Heart right ventricle (tissue), 16 donors: Measurements from ENCODE around the gene NSA2. TPM values are rescaled to one million over a fixed set of nuclear protein-coding genes. Genes with fewer than 3 reads are reported as not detected.
"Not testable (repeated sequence)": the region's sequence is repeated elsewhere in the genome, so short reads cannot be mapped to it uniquely, and the experiment has no call there.

Source experiments
- ATAC-seq, 8 donors: fragments of 200-7000 bp; cut with Tn5 transposase; one replicate each; pipeline ENCODE4 v1.9.1; 2020; ENCODE audit warnings: mild to moderate bottlenecking in 8 of 8, moderate library complexity in 8 of 8, moderate number of reproducible peaks in 1 of 8
- DNase-seq, 2 donors: peaks; one replicate each; pipeline ENCODE4 v3.0.0-alpha.2; 2020
- H3K27ac ChIP-seq, 10 donors: fragments of 200-600 bp; sonication (generic) in 2 of 10; one replicate each; pipeline versions ENCODE4 v1.5.0 to v1.8.0; 2020 to 2022; ENCODE audit warnings: mild to moderate bottlenecking in 3 of 10
- H3K27me3 ChIP-seq, 7 donors: fragments of 200-600 bp; one replicate each; pipeline ENCODE4 v1.8.0; 2021 to 2022; ENCODE audit warnings: mild to moderate bottlenecking in 2 of 7
- H3K36me3 ChIP-seq, 9 donors: fragments of 200-600 bp; sonication (generic) in 1 of 9; one replicate each; pipeline versions ENCODE4 v1.5.0 to v1.8.0; 2020 to 2022; ENCODE audit warnings: mild to moderate bottlenecking in 2 of 9
- H3K4me1 ChIP-seq, 9 donors: fragments of 200-600 bp; sonication (generic) in 1 of 9; one replicate each; pipeline versions ENCODE4 v1.5.0 to v1.8.0; 2020 to 2022; ENCODE audit warnings: mild to moderate bottlenecking in 4 of 9
- H3K4me3 ChIP-seq, 10 donors: fragments of 200-600 bp; sonication (generic) in 2 of 10; one replicate each; pipeline versions ENCODE4 v1.5.0 to v1.8.0; 2020 to 2022; ENCODE audit warnings: mild to moderate bottlenecking in 7 of 10, moderate library complexity in 2 of 10
- H3K9me3 ChIP-seq, 11 donors: fragments of 200-600 bp in 10 of 11; sonication (generic) in 2 of 11; one replicate each; pipeline versions ENCODE4 v1.5.0 to v1.8.0; 2013 to 2022; ENCODE audit warnings: mild to moderate bottlenecking in 2 of 11, control low read depth in 1 of 11, moderate library complexity in 1 of 11
- WGBS, 2 donors: extraction: QIAGEN DNeasy Blood & Tissue Kit; methylation state at CpG; one replicate each; pipeline ENCODE4 v1.1.7; 2013; ENCODE audit warnings: inconsistent platforms in 1 of 2; 5-methylcytosine and 5-hydroxymethylcytosine counted together
- intact Hi-C, 10 donors: fragments of 100-400 bp; cut with DNase I; formaldehyde crosslinking; loops; one replicate each; pipeline versions ENCODE4 v1.11.1 to v1.14.2; 2022
- polyA plus RNA-seq, 2 donors: library from polyadenylated mRNA; stranded (reverse); fragments of 200-250 nt; gene quantifications; one replicate each; pipeline ENCODE4 v1.2.3, GENCODE V29; 2013
- total RNA-seq, 10 donors: library from RNA; stranded (reverse); fragmentation: NEBNext Ultra II Directional in 3 of 10; extraction: Animal tissue kit (Norgen Biotek cat#: 25700) in 3 of 10; gene quantifications; one replicate each; pipeline versions ENCODE4 v1.2.1 to v1.2.4, GENCODE V29; 2021 to 2023
- TF ChIP-seq, protein P1 (sequence below), 9 donors: fragments of 200-600 bp; sonication (generic) in 2 of 9; IDR thresholded peaks; one replicate each; pipeline versions ENCODE4 v1.5.0 to v1.8.0; 2021 to 2022; ENCODE audit warnings: antibody characterized with exemption in 9 of 9, mild to moderate bottlenecking in 5 of 9, moderate library complexity in 1 of 9
- donor health status: Arrhythmogenic right ventricular cardiomyopathy.
- donor health status: ischemic (EF 13 %, LVEDD 7.1; RV severe dilation, severe dysfunction).
- donor health status: healthy with polysubstance abuse.
- donor health status: DM: no; HTN: yes; CAD: no.
- donor health status: DM: no; HTN: no; CAD: no.
- donor health status: ischemic (EF 25% LVEDD 6.9; RV normal size, moderate dysfunction).
- donor health status: ischemic (EF 25% LVEDD 5.7; RV mildly dilated, moderate dysfunction).
- donor health status: healthy.
- donor health status: DM: yes; HTN: yes; CAD: no.
- donor health status: Ischemic cardiomyopathy.
- donor health status: ischemic (EF 35%, LVEDD 5.7; RV mildly dilated, moderate dysfunction).
- donor health status: nonischemic (EF 11% LVEDD 7.7; RV severe dilation, severe dysfunction).
- donor health status: DM: yes; HTN: yes; CAD: no.
- donor health status: PGD.
- donor health status: ischemic (EF 29% LVEDD 5.4; RV normal size, mild dysfunction).
- donor health status: nonischemic (EF 23%, LVEDD 6.1; RV moderate dilation, normal function).

NSA2 gene
- total and polyA plus RNA-seq, 12 donors = 27.4 to 82.9 (median 50.5) TPM

DNA sequence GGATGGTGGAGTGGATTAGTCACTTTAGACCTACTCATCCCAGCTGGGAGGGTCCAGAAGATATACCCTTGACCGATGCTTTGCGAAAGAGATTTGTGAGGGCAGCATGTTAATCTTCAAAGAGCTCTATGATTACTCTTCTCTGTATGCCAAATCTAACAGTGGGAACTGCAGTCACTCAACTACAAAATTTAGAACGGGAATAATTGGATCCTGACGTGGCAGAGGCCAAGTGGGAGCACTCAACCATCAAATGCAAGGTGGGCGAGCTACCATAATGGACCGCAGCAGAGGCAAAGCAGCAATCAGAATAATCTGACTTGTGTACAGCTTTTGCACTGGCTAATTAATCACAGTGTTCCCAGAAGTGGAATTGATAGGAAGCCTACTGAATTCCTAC, 20.4 kb downstream of the NSA2 start:
- intact Hi-C loops = no loop called here
- Histone ChIP-seq H3K27ac (no peak overlapping the region), H3K27me3 (no peaks in the 10 kb centered on the region), H3K36me3 (no peaks in the 10 kb centered on the region), H3K9me3 (peaks cover 0 to 5% (median 0%) of the 10 kb centered on the region in 11 donors), H3K4me1 (no peaks in the 10 kb centered on the region), H3K4me3 (no peak overlapping the region)
- ATAC-seq = no peak
- 90 to 94% methylated on average over 6 of the region's 6 CpGs for WGBS, 2 donors
- TF ChIP-seq, protein P1, sequence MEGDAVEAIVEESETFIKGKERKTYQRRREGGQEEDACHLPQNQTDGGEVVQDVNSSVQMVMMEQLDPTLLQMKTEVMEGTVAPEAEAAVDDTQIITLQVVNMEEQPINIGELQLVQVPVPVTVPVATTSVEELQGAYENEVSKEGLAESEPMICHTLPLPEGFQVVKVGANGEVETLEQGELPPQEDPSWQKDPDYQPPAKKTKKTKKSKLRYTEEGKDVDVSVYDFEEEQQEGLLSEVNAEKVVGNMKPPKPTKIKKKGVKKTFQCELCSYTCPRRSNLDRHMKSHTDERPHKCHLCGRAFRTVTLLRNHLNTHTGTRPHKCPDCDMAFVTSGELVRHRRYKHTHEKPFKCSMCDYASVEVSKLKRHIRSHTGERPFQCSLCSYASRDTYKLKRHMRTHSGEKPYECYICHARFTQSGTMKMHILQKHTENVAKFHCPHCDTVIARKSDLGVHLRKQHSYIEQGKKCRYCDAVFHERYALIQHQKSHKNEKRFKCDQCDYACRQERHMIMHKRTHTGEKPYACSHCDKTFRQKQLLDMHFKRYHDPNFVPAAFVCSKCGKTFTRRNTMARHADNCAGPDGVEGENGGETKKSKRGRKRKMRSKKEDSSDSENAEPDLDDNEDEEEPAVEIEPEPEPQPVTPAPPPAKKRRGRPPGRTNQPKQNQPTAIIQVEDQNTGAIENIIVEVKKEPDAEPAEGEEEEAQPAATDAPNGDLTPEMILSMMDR (IDR thresholded peaks at IDR 0.05) = no peak
- no peak for DNase-seq

DNA sequence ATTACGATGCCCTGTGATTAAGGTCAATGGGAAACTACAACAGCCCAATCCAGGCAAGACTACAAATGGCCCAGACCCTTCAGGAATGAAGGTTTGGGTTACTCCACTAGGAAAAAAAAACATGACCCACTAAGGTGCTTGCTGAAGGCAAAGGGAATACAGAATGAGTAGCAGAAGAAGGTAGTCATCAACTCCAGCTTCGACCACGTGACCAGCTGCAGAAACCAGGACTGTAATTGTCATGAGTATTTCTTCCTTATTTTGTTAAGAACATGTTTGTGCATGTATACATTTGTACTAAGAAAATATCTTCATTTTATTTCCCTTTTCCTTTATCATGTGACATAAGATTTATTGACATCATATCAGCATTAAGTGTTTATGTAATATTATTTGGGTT, 24.6 kb downstream of the NSA2 start:
- intact Hi-C loops = not testable (repeated sequence)
- WGBS, 2 donors = 91 to 92% methylated on average over 3 of the region's 3 CpGs

DNA sequence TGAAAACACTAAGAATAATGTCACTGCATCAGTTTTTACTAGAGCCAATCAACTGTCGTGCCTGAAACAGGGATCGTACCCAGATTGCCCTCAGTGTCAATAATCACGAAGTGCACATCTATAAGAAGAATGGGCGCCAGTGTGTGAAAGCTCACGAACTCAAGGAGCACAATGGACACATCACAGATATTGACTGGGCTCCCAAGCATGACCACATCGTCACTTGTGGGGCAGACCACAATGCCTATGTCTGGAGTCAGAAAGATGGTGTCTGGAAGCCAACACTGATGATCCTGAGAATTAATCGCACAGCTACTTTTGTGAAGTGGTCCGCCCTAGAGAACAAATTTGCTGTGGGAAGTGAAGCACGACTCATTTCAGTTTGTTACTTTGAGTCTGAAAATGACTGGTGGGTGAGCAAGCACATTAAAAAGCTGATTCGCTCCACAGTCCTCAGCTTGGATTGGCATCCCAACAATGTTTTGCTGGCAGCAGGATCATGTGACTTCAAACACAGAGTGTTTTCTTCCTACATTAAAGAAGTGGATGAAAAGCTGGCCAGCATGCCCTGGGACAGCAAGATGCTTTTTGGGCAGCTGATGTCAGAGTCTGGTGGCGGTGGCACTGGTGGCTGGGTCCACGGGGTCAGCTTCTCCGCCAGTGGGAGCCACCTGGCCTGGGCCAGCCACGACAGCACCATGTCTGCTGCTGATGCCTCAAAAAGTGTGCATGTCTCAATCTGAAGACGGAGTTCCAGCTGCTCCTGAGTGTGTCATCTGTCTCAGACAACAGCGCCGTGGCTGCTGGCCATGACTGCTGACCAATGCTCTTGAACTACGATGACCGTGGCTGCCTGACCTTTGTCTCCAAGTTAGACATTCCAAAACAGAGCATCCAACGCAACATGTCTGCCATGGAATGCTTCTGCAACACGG, 32.2 kb downstream of the NSA2 start:
- no peaks in the 10 kb centered on the region for H3K36me3 ChIP-seq
- DNase-seq = no peak
- H3K4me3 ChIP-seq = no peak overlapping the region
- H3K4me1 ChIP-seq = no peaks in the 10 kb centered on the region
- no peak overlapping the region for H3K27ac ChIP-seq
- intact Hi-C loops = no loop called here
- no peaks in the 10 kb centered on the region for H3K9me3 ChIP-seq
- H3K27me3 ChIP-seq = no peaks in the 10 kb centered on the region
- 85 to 88% methylated on average over 21 of the region's 21 CpGs for WGBS, 2 donors
- TF ChIP-seq, protein P1 (IDR thresholded peaks at IDR 0.05) = no peak
- ATAC-seq = no peak

More for the DNA sequence above, 24.6 kb downstream of the NSA2 start:
- DNase-seq, H3K4me1 ChIP-seq, ATAC-seq, H3K27me3 ChIP-seq, H3K4me3 ChIP-seq, H3K27ac ChIP-seq, H3K36me3 ChIP-seq, H3K9me3 ChIP-seq: not testable (repeated sequence)

DNA sequence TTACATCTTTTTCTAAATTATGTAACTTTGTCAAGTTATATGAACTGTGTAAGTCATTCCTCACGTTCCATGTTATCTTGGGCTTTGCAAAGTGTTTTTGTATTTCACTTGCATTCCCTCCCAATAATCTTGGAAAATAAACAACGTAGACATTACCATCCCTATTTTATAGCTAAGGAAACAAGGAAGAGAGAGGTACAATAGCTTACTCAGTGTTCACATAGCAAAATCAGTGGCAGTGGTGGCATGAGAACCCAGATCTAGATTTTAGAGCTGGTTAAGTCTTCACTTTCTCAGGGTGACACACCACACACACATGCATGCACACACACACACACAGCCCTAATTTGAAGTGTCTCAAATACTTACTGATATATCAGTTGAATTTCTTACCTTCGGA, 34.1 kb downstream of the NSA2 start:
- Histone ChIP-seq H3K36me3 (no peaks in the 10 kb centered on the region), H3K27ac (no peak overlapping the region), H3K27me3 (peaks cover 0 to 8% (median 0%) of the 10 kb centered on the region in 7 donors), H3K4me1 (no peaks in the 10 kb centered on the region), H3K4me3 (no peak overlapping the region), H3K9me3 (no peaks in the 10 kb centered on the region)
- no peak for DNase-seq
- intact Hi-C loops = no loop called here
- WGBS, 2 donors = 82 to 83% methylated on average over 3 of the region's 3 CpGs
- TF ChIP-seq, protein P1 (IDR thresholded peaks at IDR 0.05) = no peak
- no peak for ATAC-seq

DNA sequence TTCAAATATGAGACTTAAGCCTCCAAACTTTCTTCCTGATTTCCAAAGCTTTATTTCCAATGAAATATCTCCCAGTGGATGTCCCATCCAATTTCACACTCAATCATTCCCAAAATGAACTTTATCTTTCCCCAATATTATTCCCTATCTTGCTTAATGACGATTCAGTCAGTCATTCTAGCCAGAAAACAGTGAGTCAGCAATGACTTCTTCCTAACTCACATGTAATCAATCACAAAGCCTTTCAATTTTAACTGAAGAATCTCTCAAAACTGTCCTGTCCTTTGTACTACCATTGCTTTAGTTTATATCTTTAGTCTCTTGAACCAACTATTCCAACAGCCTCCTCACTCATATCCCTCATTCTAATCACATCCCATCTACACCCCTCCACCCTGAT, 34.9 kb downstream of the NSA2 start:
- DNase-seq (no peak), ATAC-seq (no peak)
- H3K4me3 ChIP-seq = no peak overlapping the region
- WGBS, 2 donors = 43 to 47% methylated on average over 1 of the region's 1 CpG
- TF ChIP-seq, protein P1 (IDR thresholded peaks at IDR 0.05) = no peak
- intact Hi-C loops = no loop called here
- H3K4me1 ChIP-seq = no peaks in the 10 kb centered on the region
- no peak overlapping the region for H3K27ac ChIP-seq
- no peaks in the 10 kb centered on the region for H3K36me3 ChIP-seq
- H3K9me3 ChIP-seq = no peaks in the 10 kb centered on the region
- H3K27me3 ChIP-seq = peaks cover 0 to 8% (median 0%) of the 10 kb centered on the region in 7 donors
